GM23248 (cell line): Measurements from ENCODE around the gene HSD11B1.

Experiments used
- EZH2 ChIP-seq: fragments of 200-600 bp; sonication (generic); IDR thresholded peaks from 2 replicates; pipeline ENCODE4 v1.6.1; 2018; ENCODE audit warnings: antibody characterized with exemption, mild to moderate bottlenecking; ENCODE audit not compliant: insufficient read depth, poor library complexity, severe bottlenecking
- EZH2phosphoT487 ChIP-seq: fragments of 200-600 bp; sonication (generic); IDR thresholded peaks from 2 replicates; pipeline ENCODE4 v1.6.1; 2018; ENCODE audit warnings: antibody characterized with exemption, moderate library complexity, mild to moderate bottlenecking, low read depth; ENCODE audit not compliant: insufficient read depth

GRCh38 chr1:209761011-209761635 is 56.5 kb downstream of the HSD11B1 start:
- TF ChIP-seq EZH2, result no peak
- no peak for TF ChIP-seq EZH2phosphoT487
